Measurements from ENCODE around the gene KCNAB2. TPM values are rescaled to one million over a fixed set of nuclear protein-coding genes. Genes with fewer than 3 reads are reported as not detected.
"Not testable (repeated sequence)": the region's sequence is repeated elsewhere in the genome, so short reads cannot be mapped to it uniquely, and the experiment has no call there.

The KCNAB2 gene
- polyA plus RNA-seq, 5 donors: 5.2 to 7.7 (median 5.5) TPM

DNA sequence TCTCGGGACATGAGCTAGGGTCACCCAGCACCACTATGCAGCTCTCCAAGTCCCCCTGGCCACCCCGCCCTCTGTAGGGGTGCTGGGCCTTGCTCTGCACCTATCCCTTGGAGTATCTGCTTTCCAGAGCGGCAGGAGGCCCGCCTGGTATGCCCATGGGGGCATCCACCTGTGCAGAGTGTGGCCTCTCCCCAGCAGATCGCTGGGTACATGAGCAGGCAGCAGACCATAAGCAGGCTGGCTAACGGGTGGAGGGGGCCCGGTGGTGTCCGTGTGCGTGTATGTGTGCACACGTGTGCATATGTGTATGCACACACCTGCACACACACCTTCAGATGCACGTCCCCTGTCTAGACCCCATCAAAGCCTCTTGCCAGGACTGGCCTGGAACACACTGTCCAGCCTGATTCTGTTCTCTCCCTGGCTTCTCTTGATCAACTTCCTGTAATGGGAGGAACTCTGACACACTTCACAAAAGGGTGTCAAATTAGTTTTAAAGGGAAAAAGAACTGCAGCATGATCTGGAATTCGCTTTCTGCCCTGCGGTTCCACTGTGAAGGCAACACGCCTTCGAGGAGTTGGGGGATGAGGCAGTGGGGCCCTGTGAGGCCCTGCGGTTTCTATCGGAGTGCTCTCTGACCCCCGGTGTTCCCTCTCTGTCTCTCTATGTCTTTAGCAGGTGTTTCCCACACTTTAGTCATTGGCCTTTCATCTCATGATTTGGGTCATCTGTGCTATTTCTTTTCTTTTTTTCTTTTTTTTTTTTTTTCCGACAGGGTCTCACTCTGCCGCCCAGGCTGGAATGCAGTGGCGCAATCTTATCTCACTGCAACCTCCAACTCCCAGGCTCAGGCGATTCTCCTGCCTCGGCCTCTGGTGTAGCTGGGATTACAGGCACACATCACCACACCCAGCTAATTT lies 36.3 kb upstream of the KCNAB2 start:
- no peak for DNase-seq

DNA sequence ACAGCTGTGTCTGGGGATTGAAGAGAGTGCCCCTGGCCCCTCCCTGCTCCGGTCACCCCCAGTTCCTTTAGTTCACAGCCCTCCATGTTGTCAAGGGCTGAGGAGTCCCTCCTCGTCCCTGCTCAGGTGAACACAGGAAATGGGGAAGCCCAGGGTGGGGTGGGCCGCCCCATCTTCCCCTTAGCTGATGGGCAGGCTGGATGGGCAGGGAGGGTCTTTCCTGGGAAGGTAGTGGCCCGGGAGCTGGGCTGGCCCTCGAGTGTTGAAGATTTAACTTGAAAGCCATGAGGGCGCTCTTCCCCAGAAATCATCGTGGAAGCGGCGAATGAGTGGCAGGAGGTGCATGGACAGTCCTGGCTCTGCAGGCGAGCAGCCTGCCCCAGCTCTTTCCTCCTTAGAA lies 35.1 kb upstream of the KCNAB2 start:
- DNase-seq: no peak

DNA sequence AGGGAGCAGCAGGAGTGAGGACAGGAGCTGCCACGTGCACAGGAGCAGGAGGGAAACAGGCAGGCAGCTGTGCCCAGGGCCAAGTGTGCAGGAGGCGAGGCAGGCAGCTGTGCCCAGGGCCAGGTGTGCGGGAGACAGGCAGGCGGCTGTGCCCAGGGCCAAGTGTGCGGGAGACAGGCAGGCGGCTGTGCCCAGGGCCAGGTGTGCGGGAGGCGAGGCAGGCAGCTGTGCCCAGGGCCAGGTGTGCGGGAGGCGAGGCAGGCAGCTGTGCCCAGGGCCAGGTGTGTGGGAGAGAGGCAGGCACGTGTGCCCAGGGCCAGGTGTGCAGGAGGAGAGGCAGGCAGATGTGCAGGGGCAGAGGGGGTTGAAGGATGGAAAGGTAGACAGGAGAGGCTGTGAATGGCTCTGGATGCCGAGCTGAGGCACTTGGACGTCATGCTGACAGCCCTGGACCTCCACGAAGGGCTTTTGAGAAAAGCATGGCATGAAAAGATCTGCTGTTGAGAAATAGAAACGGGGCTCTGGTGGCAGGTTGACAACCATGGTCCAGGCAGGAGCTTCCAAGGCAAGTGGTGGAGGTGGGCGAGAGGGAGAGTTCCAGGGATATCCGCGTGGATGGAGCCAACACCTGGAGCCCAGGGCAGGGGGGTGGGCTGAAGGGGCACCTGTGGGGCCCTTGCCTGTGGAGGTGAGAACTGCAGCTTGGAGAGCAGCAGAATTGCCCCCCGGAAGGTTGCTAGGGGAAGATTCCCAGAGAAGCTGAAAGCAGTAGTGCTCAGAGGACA lies 34.3 kb upstream of the KCNAB2 start:
- no peak for DNase-seq

DNA sequence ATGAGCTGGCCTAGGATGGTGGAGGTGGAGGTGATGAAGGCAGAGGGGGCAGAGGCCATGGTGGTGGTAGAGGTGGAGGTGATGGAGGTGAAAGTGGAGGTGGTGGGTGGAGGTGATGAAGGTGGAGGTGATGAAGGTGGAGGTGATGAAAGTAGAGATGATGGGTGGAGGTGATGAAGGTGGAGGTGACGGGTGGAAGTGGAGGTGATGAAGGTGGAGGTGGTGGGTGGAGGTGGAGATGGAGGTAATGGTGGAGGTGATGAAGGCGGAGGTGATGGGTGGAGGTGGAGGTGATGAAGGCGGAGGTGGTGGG lies 33.8 kb upstream of the KCNAB2 start:
- no peak for DNase-seq

DNA sequence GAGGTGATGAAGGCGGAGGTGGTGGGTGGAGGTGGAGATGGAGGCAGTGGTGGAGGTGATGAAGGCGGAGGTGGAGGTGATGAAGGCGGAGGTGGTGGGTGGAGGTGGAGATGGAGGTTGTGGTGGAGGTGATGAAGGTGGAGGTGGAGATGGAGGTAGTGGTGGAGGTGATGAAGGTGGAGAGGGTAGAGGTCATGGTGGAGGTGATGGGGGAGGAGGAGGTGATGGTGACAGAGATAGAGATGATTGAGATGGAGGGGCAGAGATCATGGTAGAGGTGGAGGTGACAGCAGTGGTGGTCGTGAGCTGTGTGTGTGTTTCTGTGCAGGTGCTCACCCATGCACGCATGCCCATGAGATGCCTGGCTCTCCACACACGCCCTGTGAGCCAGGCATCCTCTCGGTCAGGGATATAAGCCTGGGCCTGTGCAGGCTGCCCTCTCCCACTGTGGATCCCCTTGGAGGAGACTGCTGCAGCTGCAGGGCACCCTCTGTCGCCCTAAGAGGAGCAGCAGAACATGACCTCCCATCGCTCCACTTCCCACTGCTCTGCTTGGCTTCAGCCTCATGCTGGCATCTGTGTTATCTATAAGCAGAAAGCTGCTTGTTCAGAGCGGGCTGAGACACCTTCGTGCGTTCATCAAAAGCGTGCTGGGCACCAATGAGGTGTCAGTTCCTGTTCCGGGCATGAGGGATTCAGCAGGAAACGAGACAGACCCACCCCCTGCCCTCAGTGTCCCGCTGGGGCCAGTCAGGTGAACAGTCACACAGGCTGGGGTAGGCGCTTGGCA lies 33.0 kb upstream of the KCNAB2 start:
- DNase-seq: no peak

DNA sequence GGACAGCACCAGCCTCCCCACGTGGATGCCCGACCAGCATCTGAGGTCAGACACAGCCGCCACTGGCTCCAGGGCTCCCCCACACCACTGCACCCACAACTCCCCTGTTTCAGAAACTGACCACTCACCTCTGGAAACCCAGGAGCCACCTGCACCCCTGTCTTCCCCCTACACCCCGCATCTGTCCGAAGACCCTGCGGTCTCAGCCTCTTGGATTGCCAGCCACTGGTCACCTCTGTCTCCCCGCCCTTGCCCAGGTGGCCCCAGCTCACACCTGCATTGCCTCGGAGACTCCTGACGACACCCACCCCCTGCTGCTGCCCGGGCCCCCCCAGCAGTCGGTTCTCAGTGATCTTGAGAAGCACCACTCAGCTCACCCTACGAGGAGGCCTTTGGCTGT lies 32.2 kb upstream of the KCNAB2 start:
- DNase-seq: no peak

DNA sequence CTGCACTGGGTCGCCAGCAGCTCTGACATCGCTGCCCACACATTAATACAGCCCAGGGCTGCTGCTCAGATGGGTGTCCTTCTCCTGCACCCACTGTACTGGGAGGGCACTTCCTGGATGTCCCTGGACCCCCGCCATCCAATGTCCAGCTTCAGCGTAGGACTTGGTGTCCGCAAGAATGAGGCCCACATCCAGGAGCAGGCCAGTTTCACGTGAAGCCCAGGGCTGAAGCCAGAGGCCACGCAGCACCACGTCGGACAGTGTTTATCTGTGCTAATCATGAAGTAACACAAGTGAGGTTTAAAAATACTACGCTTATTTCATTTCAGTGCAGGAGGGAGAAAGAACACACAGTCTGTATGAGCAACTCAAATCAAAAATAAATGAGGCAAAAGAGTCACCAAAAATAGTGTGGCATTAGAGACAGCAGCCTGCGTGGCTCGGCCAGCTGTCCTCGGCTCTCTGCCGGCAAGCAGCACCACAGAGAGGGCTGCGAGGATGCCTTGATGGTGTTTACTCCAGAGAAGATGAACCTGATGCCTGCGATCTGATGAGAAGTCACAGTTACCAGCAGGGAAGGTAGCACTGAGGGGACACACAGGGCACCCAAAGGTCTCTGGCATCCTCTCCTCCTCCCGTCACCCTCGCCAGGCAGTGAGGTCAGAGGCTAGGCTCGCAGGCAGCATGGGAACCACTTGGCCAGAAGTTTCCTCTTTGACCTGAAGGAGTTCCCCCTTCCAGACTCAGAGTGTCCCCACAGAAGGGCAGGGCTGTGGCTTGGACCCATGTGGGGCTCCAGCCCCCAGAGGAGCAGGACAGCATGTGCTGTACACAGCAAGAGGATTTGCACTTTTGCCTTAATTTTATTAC lies 31.3 kb upstream of the KCNAB2 start:
- DNase-seq: no peak

DNA sequence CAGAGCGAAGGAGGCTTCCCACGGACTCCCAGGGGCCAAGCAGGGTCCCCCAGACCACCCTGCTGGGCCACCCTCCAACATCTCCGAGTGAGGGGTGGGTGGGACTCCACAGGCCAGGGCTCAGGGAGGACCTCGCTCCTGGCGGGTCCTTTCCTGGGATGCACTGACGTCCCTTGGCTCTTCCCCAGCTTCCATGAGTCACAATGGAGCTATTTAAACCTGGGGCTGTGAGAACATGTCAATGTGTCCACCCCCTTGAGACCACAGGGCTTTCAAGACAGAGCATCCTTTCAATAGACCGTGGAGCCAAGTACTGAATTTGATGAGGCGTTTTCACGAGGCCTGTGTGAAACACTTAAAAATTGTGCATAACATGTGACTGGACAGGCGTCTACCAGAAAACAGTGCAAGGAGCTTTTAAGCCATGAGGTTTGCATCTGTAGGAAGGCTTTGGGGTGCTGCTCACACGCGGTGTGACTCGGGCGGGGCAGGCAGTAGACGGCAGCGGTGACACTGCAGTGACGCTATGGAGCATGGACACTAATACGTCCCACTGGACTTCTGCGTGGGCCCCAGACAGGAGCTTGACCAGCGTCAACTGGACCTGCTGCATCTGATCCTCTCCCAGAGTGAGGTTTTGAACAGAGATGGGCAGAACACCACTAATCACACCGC lies 29.4 kb upstream of the KCNAB2 start:
- no peak for DNase-seq

DNA sequence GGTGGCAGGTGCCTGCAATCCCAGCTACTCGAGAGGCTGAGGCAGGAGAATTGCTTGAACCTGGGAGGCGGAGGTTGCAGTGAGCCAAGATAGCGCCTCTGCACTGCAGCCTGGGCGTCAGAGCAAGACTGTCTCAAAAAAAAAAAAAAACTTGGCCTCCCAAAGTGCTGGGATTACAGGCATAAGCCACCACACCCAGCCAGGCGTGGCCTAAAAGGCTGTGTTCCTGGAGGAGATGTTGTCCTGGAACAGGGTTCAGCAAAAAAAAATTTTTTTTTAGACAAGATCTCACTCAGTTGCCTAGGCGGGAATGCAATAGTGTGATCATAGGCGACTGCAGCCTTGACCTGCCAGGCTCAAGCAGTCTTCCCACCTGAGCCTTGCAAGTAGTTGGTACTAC lies 28.0 kb upstream of the KCNAB2 start:
- not testable (repeated sequence) for DNase-seq

DNA sequence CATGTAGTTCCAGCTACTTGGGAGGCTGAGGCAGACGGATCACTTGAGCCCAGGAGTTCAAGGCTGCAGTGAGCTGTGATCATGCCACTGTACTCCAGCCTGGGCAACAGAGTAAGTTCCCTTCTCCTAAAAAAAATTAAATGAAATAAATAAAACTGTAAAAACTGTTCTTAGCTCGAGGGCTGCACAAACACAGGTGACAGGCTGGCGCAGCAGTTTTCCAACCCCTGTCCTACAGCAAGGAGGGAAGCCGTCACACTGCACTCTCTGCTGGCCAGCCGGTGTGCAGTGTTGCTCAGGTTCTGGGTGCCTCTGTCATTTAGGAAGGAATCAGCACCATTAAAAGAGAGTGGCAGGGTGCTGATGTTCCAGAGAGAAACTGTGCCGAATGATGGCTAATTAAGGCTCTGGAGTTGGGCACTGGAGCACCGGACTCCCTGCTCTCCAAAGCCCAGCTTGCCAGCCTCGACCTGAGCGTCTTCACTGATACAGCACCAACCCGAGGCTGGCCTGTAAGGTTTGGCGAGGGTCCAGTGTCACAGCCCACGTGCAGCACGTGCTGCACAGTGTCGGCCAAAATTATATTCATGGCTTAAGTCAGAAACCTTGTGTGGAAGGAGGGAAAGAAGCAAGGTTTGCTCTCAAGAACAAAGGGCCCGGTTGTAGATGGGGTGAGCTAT lies 26.4 kb upstream of the KCNAB2 start:
- DNase-seq: no peak

DNA sequence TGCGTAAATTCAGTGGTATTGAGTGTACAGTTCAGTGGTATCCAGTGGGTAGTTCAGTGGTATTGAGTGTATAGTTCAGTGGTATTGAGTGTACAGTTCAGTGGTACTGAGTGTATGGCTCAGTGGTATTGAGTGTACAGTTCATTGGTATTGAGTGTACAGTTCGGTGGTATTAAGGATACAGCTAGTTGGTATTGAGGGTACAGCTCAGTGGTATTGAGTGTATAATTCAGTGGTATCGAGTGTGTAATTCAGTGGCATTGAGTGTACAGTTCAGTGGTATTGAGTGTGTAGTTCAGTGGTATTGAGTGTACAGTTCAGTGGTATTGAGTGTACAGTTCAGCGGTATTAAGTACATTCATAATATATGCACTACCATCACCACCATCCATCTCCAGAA lies 23.5 kb upstream of the KCNAB2 start:
- DNase-seq: no peak

DNA sequence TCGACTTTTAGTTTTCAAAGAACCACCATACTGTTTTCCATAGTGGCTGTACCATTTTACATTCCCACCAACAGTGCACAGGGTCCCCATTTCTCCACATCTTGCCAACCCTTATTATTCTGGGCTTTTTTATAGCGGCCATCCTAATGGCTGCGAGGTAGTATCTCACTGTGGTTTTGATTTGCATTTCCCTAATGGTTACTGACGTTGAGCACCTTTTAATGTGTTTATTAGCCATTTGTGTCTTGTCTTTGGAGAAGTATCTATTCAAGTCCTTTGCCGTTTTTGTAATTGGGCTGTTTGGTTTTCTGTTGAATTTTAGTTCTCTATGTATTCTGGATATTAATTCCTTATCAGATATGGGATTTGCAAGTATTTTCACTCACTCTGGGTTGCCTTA lies 22.3 kb upstream of the KCNAB2 start:
- DNase-seq: no peak

DNA sequence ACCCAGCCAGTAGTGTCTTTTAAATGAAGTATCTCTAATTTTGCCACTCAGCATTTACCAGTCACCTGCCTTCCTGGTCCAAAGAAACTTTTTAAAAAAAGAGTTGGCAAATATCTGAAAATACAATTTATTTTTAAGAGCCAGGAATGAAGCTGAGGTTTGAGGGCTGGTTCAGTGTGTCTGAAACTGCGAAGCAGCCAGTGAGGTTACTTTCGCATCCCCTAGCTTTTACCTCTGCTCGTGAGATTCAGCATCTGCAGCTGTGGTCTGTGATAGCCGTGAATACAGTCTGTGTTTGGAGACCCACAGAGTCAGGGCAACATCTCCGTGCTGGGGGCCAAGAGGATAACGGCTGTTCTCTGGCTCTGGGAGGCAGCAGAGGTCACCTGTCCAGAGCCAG lies 21.3 kb upstream of the KCNAB2 start:
- no peak for DNase-seq

DNA sequence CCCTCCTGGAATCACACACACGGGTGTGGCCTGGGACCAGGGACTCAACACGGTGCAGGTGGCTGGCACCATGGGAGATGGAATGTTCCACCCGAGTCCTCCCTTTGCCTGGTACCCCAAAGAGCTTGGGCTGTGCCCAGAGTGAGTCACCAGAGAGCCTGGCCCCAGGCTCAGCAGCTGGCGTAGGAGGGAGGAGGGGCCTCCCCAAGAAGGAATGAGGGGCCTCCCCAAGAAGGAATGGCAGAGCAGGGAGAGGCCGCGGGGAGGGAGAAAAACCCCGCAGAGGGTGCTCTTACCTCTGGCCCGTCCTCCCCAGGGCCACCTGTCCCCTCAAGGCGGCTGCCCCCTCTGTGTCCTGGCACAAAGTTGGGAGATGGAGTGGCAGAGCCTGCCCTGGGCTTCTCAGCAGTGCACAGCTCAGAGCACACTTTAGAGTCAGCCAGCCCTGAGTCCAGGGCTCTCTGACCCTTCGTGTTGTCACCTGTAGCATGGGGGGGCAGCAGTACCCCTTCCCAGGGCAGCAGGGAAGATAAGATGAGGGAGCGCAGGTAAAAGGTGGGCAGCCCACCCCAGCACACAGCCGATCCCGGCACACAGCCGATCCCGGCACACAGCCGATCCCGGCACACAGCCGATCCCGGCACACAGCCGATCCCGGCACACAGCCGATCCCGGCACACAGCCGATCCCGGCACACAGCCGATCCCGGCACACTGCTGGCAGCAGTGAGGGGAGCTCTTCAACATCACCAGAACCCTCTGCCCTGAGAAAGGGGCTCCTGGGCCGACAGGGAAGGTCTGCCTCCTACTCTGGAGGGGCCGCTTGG lies 20.2 kb upstream of the KCNAB2 start:
- no peak for DNase-seq

DNA sequence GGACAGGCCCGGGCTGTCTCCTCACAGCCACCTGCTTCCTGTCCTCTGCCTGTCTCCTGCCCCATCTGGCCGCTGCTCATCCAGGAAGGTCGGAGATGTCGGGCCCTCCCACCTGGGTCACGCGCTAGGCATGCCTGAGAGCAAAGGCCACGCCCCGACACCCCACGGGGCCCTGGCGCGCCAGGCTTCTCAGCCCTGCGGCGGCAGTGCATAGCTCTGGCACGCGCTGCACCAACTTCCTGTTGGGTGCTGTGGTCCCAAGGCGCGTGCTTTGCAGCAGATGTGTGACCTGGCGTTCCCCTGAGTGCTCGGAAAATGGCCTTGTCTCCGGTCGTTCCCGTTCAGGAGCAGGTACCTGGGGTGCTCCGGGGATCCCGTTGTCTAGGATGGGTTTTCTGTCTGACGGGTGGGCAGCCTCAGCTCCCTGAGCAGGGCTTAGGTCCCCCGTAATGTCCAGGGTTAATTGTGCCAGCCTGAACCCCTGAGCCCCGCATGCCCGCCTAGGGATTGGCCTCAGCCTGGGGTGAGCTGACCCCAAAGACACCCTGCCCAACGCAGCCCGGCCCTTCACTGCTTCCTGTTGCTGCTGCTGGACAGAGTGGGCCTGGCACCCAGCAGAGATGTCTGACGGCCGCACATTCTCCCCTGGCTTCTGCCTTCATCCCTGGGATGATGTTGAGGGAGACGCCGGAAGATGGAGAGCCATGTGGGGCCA lies 19.4 kb upstream of the KCNAB2 start:
- peak in 1 of 2 donors; percentile 15 for DNase-seq

DNA sequence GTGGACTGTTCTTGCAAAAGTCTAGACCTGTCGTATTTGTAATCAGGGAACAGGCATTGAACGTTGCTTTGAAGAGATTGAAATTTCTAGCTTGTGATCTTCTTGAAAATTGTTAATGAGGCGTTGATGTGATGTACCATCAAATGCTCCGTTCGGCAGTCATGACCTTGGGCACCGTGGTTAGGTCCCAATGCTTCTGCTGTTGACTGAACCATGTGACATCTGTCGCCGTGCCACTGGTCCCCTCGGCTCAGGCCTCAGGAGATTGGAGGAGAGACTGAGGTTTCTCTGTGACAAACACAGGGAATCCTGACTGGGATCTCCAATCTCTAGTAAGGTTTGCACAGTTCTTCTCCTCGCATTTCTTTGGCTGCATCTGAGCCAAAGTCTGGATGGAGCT lies 18.1 kb upstream of the KCNAB2 start:
- no peak for DNase-seq

DNA sequence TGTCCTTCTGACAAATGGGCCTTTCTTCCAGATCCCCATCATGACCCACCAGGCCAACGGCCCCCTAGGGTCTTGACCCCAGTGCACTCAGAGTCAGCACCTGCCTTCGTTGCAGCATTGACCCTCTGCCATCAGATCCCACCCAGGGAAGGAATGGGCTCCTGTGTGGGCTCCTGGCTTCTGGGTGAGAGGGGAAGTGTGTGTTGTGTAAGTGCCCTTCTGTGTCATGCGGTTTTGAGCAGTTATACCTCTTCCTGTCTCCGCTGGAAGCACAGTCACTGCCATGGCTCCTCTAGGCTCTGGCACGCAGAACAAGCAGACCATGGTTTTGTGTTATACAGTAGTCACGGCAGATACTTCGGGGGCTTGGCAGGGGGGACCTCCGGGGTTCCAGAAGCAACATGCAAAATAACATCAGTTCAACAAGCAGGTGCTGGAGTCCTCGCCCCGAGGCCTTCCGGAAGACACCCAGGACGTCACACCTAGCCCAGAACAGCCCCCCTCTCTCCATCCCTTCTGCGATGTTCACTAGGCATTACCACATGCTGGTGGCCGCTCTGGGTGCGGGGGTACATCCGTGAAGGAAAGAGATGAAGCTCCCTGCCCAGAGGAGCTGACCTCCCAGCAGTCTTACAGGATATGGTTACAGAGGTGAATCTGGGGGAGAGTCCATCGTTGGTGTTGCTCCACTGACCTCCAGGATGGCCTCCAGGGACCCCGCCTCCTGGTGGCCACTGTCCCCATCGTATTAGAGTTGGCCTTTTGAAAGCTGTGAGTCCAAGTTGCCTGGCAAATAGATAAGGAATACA lies 17.4 kb upstream of the KCNAB2 start:
- DNase-seq: no peak

DNA sequence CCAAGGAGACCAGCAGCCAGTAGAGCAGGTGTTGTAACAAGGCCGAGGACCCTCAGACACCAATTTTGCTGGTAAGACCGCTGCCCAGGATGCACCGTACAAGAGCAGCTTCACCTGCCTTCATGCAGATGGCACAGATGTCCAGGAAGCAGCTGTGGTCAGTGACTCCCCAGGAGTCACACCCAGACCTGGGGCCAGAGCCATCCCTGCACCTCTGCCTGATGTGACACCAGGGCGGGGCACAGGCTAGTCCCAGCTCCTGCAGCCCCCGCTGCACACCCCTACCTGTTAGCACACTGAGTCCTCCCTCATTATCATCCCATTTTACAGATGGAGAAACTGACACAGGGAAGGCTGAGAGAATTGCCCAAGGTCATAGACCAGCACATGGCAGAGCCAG lies 16.3 kb upstream of the KCNAB2 start:
- no peak for DNase-seq

Measured in right lung (tissue), 5 donors.